NB4 (cell line): ENCODE results near the gene PTP4A1.
A peak's percentile ranks its signal among the peaks of the same experiment; 100 is the strongest.

Source experiments
- DNase-seq: peaks from one replicate; pipeline ENCODE4 v3.0.0; 2010; ENCODE audit warnings: low read depth
- H3K4me3 ChIP-seq: one replicate; pipeline ENCODE4 v1.5.1; 2011; ENCODE audit warnings: mild to moderate bottlenecking, low read depth, low read length, moderate library complexity
- MYC ChIP-seq: IDR thresholded peaks from 2 replicates; pipeline ENCODE4 v1.6.1; 2011; ENCODE audit warnings: low read depth, low read length
- POLR2A ChIP-seq: IDR thresholded peaks from 2 replicates; pipeline ENCODE4 v1.6.1; 2011; ENCODE audit warnings: mild to moderate bottlenecking; ENCODE audit not compliant: insufficient read length; ENCODE audit errors: extremely low read depth
- TF ChIP-seq, protein P1 (sequence below): IDR thresholded peaks from one replicate; pipeline ENCODE4 v1.5.1; 2012; ENCODE audit warnings: low read depth, low read length
- TF ChIP-seq, protein P2 (sequence below): IDR thresholded peaks from 2 replicates; pipeline ENCODE4 v1.6.1; 2011; ENCODE audit warnings: low read depth, low read length

Gene PTP4A1

DNA sequence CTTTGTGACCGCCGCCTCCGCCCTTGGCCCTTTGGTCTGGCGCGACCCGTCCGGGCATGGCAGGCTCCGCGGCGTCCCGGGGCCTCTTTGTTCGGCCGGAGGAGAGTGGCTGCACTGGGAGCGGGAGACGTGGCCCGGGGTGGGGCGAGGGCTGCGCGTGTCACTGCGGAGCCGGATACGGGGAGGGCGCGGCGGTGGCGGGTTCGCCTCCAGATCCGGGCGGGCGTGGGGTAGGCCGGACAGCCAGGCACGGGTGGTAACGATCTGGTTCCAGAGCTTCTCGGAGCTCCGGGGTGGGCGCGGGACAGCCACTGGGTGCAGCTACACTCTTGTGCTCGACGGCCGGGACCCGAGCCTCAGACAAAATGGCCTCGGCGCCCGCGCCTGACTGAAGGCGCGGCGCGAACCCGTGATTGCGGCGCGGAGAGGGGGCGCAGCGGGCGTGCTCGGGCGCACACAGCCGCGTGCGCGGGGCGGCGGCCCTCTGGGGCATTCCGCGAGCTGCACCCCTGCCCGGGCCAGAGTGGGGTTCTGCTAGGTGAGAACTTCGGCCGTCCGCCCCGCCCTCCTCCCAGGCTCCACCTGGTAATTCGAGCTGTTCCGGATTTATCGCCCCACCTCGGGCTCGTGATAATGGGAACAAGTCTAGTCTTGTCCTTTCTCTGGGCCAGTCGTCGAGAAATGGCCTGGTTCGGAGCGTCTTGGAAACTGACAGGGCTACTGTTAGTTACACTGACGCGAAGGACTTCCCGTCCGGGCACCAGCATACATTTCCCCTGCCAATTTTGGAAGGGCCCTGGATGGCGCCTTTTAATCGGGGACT lies 1.0 kb downstream of the PTP4A1 start:
- peak overlapping the region; percentile 89 for H3K4me3 ChIP-seq
- TF ChIP-seq MYC (peak; percentile 31; the same call in 1 of the 2 replicates), POLR2A (peak; percentile 60)
- TF ChIP-seq, protein P1, sequence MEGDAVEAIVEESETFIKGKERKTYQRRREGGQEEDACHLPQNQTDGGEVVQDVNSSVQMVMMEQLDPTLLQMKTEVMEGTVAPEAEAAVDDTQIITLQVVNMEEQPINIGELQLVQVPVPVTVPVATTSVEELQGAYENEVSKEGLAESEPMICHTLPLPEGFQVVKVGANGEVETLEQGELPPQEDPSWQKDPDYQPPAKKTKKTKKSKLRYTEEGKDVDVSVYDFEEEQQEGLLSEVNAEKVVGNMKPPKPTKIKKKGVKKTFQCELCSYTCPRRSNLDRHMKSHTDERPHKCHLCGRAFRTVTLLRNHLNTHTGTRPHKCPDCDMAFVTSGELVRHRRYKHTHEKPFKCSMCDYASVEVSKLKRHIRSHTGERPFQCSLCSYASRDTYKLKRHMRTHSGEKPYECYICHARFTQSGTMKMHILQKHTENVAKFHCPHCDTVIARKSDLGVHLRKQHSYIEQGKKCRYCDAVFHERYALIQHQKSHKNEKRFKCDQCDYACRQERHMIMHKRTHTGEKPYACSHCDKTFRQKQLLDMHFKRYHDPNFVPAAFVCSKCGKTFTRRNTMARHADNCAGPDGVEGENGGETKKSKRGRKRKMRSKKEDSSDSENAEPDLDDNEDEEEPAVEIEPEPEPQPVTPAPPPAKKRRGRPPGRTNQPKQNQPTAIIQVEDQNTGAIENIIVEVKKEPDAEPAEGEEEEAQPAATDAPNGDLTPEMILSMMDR, result no peak
- TF ChIP-seq, protein P2, sequence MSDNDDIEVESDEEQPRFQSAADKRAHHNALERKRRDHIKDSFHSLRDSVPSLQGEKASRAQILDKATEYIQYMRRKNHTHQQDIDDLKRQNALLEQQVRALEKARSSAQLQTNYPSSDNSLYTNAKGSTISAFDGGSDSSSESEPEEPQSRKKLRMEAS, result peak; percentile 34; the same call in 1 of the 2 replicates
- peak; percentile 74 for DNase-seq

DNA sequence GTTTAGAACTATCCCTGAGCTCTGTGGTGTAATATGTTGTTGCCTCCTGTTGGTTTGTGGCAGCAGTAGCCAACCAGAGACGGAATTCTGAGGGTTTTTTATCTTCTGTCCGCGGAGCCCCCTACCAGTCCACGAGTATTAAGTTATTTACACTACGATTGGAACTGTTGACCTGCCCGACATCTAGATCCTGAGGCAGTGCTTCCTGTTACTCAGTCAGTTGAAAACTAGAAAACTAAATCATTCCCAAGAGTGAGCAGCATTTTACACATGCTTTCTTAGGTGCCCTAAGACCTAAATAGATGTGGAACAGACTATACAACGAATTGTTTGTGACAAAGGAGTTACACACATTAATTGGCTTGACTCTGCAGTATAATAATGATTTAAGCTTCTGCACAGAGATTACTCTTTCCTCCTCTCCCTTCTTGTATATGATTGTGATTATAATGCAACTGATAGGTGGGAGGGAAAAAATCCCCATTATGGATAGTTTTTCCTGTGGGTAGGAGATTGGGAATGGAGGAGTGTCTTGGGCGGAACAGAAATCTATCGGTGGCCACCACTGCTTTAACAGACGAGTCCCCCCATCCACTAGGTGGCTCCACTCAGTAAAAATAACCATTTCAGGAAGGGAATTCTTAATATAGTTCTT lies 1.7 kb downstream of the PTP4A1 start:
- peak overlapping the region; percentile 89 for H3K4me3 ChIP-seq
- DNase-seq, result peak; percentile 74
- TF ChIP-seq, protein P1, result peak; percentile 53
- TF ChIP-seq MYC (no peak), POLR2A (no peak)
- TF ChIP-seq, protein P2, result no peak

DNA sequence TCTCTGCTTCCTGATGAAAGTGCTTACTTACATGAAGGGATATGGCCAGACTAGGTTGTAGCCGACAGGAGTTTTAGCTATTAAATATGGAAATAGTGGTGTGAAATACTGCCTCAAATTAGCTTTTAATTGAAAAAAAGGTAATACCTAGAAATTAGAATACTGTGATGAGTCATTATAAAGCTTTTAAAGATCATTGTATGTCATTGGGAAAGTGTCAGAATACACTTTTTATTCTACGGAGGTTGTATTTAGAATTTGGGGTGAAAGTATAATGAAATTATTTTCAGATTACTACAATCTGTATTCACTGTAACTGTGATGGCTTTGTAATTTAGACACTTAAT lies 2.2 kb downstream of the PTP4A1 start:
- H3K4me3 ChIP-seq, result peak overlapping the region; percentile 89
- TF ChIP-seq MYC, result no peak
- TF ChIP-seq, protein P2, result no peak
- no peak for TF ChIP-seq POLR2A
- TF ChIP-seq, protein P1, result no peak
- no peak for DNase-seq

DNA sequence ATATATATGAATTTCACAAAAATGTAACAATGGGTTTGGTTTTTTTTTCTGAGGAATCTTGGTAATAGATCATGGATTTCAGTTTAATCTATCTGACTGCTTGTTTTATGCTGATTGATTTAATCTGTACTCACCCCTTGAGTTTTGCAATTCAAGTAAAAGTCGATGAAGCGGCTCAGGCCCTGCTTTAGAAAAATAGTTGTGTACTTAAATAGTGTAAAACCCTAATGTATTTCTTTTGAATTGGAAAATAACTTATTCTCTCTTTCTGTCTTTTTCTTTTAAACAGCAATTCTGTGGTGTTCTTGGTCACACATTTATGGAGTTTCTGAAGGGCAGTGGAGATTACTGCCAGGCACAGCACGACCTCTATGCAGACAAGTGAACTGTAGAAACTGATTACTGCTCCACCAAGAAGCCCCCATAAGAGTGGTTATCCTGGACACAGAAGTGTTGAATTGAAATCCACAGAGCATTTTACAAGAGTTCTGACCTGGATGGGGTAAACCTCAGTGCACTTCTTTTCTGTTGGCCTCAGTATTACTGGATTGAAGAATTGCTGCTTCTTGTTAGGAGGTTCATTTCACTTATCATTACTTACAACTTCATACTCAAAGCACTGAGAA lies 4.0 kb downstream of the PTP4A1 start:
- TF ChIP-seq POLR2A (no peak), MYC (no peak)
- TF ChIP-seq, protein P2, result no peak
- TF ChIP-seq, protein P1, result no peak
- no peak overlapping the region for H3K4me3 ChIP-seq
- DNase-seq, result no peak

DNA sequence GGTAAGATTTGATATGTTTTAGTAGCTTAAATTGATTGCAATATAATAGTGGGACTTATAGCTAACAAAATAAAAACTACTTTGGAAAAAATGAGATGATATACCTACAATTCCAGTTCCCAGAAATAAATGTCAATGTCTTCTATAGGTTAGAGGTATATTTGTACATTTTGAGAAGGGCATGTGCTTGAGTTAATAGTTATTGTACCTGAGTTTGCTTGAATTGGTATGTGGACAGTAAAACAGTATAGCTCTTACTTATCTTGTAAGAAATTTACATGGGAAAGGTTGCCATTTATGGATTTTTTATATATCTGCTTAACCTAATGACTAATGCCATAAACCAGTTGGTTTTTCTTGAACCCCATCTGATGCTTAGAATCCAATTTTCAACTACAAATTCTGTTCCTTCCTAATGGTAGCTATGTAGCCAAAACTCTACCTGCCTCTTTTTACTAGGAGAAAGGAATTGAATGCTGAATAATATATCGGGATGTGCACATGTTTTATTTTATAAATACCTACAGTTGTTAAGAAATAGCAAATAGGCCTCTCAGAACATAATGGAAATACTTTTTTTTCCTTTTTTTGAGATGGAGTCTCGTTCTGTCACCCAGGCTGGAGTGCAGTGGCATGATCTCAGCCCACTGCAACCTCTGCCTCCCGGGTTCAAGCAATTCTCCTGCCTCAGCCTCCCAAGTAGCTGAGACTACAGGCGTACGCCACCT lies 4.9 kb downstream of the PTP4A1 start:
- no peak for DNase-seq
- H3K4me3 ChIP-seq, result peak overlapping the region; percentile 14
- TF ChIP-seq, protein P2, result no peak
- TF ChIP-seq POLR2A, result no peak
- TF ChIP-seq, protein P1, result no peak
